Stimulated activated CD8-positive, alpha-beta memory T cell treated with anti-CD3 and anti-CD28 coated beads, Interleukin-4, amount 100 ng/mL, for 24 hours (primary cell): ENCODE results near the gene PEAK3.

Experiments used
- DNase-seq: peaks from one replicate; pipeline ENCODE4 v3.0.0-alpha.2; 2020; ENCODE audit warnings: low read depth

Gene PEAK3

GRCh38 chr19:2315818-2316353 is 33.9 kb upstream of the PEAK3 start:
- no peak for DNase-seq

- no peak for DNase-seq
Observed at GRCh38 chr19:2315121-2315817, 33.3 kb upstream of the PEAK3 start.

GRCh38 chr19:2312820-2313501 is 31.0 kb upstream of the PEAK3 start:
- DNase-seq = no peak

GRCh38 chr19:2311093-2311492 is 29.1 kb upstream of the PEAK3 start:
- DNase-seq = no peak

DNA sequence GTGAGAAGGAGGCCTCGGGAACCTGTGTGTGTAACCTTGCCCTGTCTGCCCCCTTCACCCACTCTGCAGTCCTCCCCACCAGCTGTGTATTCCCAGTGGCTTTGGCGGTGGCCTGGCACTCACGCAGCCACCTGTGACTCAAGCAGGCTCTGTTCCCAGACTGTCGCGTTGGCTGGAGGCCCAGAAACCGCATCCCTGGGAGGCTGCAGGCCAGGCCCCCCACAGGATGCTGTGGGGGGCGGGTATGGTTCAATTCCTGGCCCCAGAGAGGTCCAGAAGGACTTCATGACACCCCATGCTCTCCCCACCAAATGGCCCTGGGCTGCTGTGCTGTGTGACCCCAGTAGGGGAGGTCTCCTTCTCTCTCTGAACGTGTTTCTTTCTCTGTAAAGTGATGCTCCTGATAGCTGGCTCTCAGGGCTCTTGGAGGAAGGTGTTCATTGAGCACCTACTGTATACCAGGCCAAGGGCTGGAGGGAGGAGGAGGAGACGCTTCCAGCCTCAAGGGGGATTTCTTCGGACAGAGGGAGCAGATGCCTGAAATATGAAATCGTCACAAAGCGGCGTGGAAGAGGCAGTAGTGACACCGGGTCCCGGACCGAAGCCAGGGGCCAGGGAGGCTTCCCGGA is 27.9 kb upstream of the PEAK3 start:
- DNase-seq = no peak

- no peak for DNase-seq
Observed at GRCh38 chr19:2308114-2308556, 26.2 kb upstream of the PEAK3 start, which contains the start of gene LINGO3. LINGO3 (minus strand) TSS chr19:2308154; CDS start chr19:2291776, 16,378 bp downstream.

- no peak for DNase-seq
Observed at GRCh38 chr19:2307518-2308012, 25.6 kb upstream of the PEAK3 start.

GRCh38 chr19:2306971-2307370 is 25.0 kb upstream of the PEAK3 start:
- no peak for DNase-seq

- DNase-seq = no peak
Observed at GRCh38 chr19:2306281-2306806, 24.4 kb upstream of the PEAK3 start.

- no peak for DNase-seq
Observed at GRCh38 chr19:2305452-2306280, 23.7 kb upstream of the PEAK3 start.

GRCh38 chr19:2303211-2303798 is 21.3 kb upstream of the PEAK3 start:
- DNase-seq = no peak

DNA sequence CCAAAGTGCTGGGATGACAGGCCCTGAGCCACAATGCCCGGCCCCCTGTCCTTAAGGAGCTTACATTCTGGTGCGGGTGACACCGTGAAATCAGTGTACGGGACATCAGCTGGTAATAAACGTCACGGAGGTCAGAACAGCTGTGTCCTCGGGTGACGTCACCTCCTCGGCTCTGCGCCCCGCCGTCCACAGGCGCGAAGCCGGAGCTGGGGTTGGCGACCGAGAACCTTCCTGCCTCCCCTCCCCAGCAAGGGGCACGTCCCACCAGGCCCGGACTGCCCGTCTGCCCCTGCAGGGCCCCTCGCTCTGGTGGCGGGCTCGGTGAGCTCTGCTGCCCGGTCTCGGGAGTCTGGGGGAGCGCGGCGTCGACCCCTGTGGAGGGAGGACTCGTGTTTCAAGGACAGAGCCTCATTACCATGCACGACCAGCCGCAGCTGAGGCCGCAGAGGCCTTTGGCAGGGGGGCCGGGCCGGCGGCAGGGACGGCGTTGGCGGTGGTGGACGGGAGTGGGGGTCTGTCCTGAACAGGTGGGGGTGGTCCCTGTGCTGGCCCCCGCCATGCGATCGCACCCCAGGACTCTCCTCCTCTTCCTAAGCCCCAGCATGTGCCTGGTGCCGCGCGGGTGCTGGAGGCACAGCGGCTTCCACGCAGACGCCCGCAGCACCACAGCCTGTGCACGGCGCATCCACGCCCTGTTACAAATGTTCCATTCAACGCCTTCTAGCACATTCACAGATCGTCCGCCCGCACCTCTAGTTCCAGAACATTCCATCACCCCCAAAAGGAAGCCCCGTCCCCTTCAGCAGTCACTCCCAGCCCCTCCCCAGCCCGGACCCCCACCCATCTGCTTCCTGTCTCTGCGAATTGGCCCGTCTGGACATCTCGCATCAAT is 20.6 kb upstream of the PEAK3 start:
- DNase-seq = no peak

DNA sequence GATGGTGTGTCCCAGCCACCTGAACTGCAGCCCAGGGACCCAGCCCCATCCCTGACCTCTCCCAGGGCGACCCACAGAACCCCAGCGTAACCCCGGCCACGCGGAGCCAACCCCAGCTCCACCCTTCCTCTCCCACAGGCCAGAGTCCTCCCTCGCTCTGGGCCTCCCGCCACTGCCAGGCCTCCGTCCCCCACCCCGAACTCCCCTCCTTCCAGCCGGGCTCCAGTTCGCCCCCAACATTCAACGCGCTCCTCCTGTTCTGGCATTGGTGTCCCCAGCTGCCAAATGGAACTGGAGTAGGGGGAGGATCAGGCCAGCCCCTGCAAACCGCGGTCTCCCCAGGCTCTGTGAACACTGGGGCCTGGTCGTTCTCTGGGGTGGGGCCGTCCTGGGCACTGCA is 18.6 kb upstream of the PEAK3 start:
- DNase-seq = no peak

DNA sequence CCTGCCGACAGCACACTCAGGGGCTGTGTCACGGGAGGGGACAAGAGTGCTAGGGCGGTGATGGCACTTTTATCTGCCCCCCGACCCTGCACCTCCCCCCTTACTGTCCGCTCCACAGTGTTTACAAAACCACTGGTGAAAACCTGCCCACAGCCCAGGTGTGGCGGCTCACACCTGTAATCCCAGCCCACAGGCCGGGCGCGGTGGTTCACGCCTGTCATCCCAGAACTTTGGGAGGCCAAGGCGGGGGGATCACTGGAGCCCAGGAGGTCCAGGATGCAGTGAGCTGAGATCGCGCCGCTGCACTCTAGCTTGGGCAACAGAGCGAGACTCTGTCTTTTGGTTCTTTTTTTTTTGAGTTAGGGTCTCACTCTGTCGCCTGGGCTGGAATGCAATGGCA is 14.2 kb upstream of the PEAK3 start:
- no peak for DNase-seq

GRCh38 chr19:2294687-2295335 is 12.8 kb upstream of the PEAK3 start:
- DNase-seq = no peak

DNA sequence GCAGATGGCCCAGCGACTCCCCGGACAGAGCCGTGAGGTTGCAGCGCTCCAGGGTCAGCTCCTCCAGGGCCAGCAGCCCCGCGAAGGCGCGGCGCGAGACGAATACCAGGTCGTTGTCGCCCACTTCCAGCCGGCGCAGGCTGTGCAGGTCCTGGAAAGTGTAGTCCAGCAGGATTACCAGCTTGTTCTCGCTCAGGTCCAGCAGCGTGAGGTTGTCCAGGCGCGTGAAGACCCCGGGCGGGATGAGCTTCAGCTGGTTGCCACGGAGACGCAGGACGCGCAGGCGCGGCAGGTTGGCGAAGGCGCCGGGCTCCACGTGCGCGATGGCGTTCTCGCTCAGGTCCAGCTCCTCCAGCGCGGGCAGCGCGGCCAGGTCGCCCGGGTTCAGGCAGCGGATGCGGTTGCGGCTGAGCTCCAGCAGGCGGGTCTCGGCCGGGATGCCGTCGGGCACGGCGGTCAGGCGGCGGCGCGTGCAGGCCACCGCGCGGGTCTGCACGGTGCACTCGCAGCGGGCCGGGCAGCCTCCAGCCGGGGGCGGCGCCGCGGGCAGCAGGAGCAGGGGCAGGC is 9.3 kb upstream of the PEAK3 start:
- DNase-seq = no peak

- no peak for DNase-seq
Observed at GRCh38 chr19:2290441-2291184, 8.6 kb upstream of the PEAK3 start.

GRCh38 chr19:2289714-2290435 is 7.9 kb upstream of the PEAK3 start:
- no peak for DNase-seq
